IMR-90 (cell line): ENCODE results near the gene KCNF1. TPM values are rescaled to one million over a fixed set of nuclear protein-coding genes. Genes with fewer than 3 reads are reported as not detected.
A peak's percentile ranks its signal among the peaks of the same experiment; 100 is the strongest.

Experiments used
- ATAC-seq: fragments of 200-7000 bp; cut with Tn5 transposase; 2 replicates; pipeline ENCODE4 v1.9.1; 2020; ENCODE audit warnings: low read depth, mild to moderate bottlenecking, moderate library complexity
- BruUV-seq: library from RNA; stranded (reverse); fragments of 400-500 nt; replicated peaks from 2 replicates; lab custom pipeline; 2021; lab: Mats Ljungman, UMichigan
- CTCF ChIA-PET: fragments of 300-600 bp; formaldehyde crosslinking; extraction: SDS; loops from one replicate; lab custom pipeline; 2021; ENCODE audit warnings: antibody characterized with exemption; lab: Yijun Ruan, JAX
- POLR2A ChIA-PET: fragments of 300-600 bp; sonication (Branson Sonifier 250); formaldehyde crosslinking; loops from one replicate; lab custom pipeline; 2022; ENCODE audit warnings: antibody characterized with exemption; ENCODE audit not compliant: unreplicated experiment; lab: Charles Lee
- DNase-seq: peaks from one replicate; pipeline ENCODE4 v3.0.0; 2013
- H2AFZ ChIP-seq: replicated peaks from 2 replicates; pipeline ENCODE3; 2013; ENCODE audit warnings: low read length, mild to moderate bottlenecking; ENCODE audit not compliant: poor library complexity
- H2AK5ac ChIP-seq: 2 replicates; pipeline ENCODE4 v1.6.1; 2013; ENCODE audit warnings: low read depth, low read length, inconsistent platforms
- H2AK9ac ChIP-seq: replicated peaks from 2 replicates; pipeline ENCODE3; 2013; ENCODE audit warnings: mild to moderate bottlenecking, low read depth, low read length, moderate library complexity; ENCODE audit not compliant: poor library complexity
- H2BK120ac ChIP-seq: 2 replicates; pipeline ENCODE4 v1.6.1; 2013; ENCODE audit warnings: low read depth, low read length, inconsistent platforms
- H2BK15ac ChIP-seq: 3 replicates; pipeline ENCODE4 v1.6.1; 2013; ENCODE audit warnings: low read depth, low read length, inconsistent platforms
- H2BK20ac ChIP-seq: 2 replicates; pipeline ENCODE4 v1.6.1; 2013; ENCODE audit warnings: low read depth, mild to moderate bottlenecking, inconsistent platforms, low read length, moderate library complexity
- H2BK5ac ChIP-seq: 2 replicates; pipeline ENCODE4 v1.6.1; 2013; ENCODE audit warnings: mild to moderate bottlenecking, low read depth, low read length, inconsistent platforms; ENCODE audit not compliant: poor library complexity, severe bottlenecking
- H3K14ac ChIP-seq: replicated peaks from 2 replicates; pipeline ENCODE4 v1.6.1; 2013; ENCODE audit warnings: low read depth, low read length, inconsistent platforms
- H3K18ac ChIP-seq: 2 replicates; pipeline ENCODE4 v1.6.1; 2013; ENCODE audit warnings: low read depth, low read length, control low read depth
- H3K23ac ChIP-seq: 2 replicates; pipeline ENCODE4 v1.6.1; 2013; ENCODE audit warnings: low read depth, low read length, inconsistent platforms
- H3K27ac ChIP-seq: 2 replicates; pipeline ENCODE4 v1.5.1; 2013; ENCODE audit warnings: mild to moderate bottlenecking, control low read depth, low read length; ENCODE audit not compliant: insufficient read depth
- H3K27me3 ChIP-seq: 2 replicates; pipeline ENCODE4 v1.6.1; 2013; ENCODE audit warnings: low read length; ENCODE audit not compliant: control insufficient read depth, insufficient read depth
- H3K36me3 ChIP-seq: 2 replicates; pipeline ENCODE4 v1.6.1; 2013; ENCODE audit warnings: low read length, mixed read lengths; ENCODE audit not compliant: control insufficient read depth, insufficient read depth
- H3K4ac ChIP-seq: 2 replicates; pipeline ENCODE4 v1.6.1; 2013; ENCODE audit warnings: low read depth, low read length, inconsistent platforms
- H3K4me1 ChIP-seq: 2 replicates; pipeline ENCODE4 v1.6.1; 2013; ENCODE audit warnings: low read length, mixed read lengths; ENCODE audit not compliant: control insufficient read depth, insufficient read depth
- H3K4me2 ChIP-seq: 2 replicates; pipeline ENCODE4 v1.6.1; 2013; ENCODE audit warnings: low read depth, mild to moderate bottlenecking, control low read depth, low read length, moderate library complexity
- H3K4me3 ChIP-seq: 2 replicates; pipeline ENCODE4 v1.5.1; 2013; ENCODE audit warnings: low read depth, mild to moderate bottlenecking, control low read depth, low read length, moderate library complexity; ENCODE audit not compliant: insufficient read depth
- H3K56ac ChIP-seq: 2 replicates; pipeline ENCODE4 v1.6.1; 2013; ENCODE audit warnings: low read length, inconsistent platforms; ENCODE audit not compliant: insufficient read depth; ENCODE audit errors: extremely low read depth
- H3K79me1 ChIP-seq, 2 experiments: 2 replicates each; pipeline ENCODE4 v1.6.1; 2013; ENCODE audit warnings: low read length in 2 of 2, inconsistent platforms in 1 of 2, low read depth in 1 of 2
- H3K9ac ChIP-seq: 2 replicates; pipeline ENCODE4 v1.6.1; 2013; ENCODE audit warnings: low read depth, low read length, control low read depth
- H3K9me1 ChIP-seq: 2 replicates; pipeline ENCODE4 v1.6.1; 2013; ENCODE audit warnings: low read length, inconsistent platforms; ENCODE audit not compliant: insufficient read depth
- H3K9me3 ChIP-seq: 2 replicates; pipeline ENCODE4 v1.6.1; 2013; ENCODE audit warnings: low read length; ENCODE audit not compliant: control insufficient read depth, insufficient read depth
- H4K20me1 ChIP-seq: 2 replicates; pipeline ENCODE4 v1.6.1; 2013; ENCODE audit warnings: low read length, inconsistent platforms; ENCODE audit not compliant: insufficient read depth
- H4K5ac ChIP-seq: 2 replicates; pipeline ENCODE4 v1.6.1; 2013; ENCODE audit warnings: mild to moderate bottlenecking, low read depth, low read length, control low read depth
- H4K8ac ChIP-seq, 2 experiments: 2 replicates each; pipeline ENCODE4 v1.6.1; 2013; ENCODE audit warnings: low read depth in 2 of 2, low read length in 2 of 2, control low read depth in 1 of 2, inconsistent platforms in 1 of 2
- H4K91ac ChIP-seq: 2 replicates; pipeline ENCODE4 v1.6.1; 2013; ENCODE audit warnings: low read depth, low read length, inconsistent platforms; ENCODE audit not compliant: insufficient read depth
- CEBPB ChIP-seq: IDR thresholded peaks from 2 replicates; pipeline ENCODE4 v1.6.1; 2012; ENCODE audit warnings: low read depth, low read length, improper control_type of control experiment
- CHD1 ChIP-seq: IDR thresholded peaks from 2 replicates; pipeline ENCODE4 v1.6.1; 2012; ENCODE audit warnings: low read depth, low read length, improper control_type of control experiment
- RFX5 ChIP-seq: IDR thresholded peaks from 2 replicates; pipeline ENCODE4 v1.8.0; 2012; ENCODE audit warnings: low read depth, mild to moderate bottlenecking, low read length, moderate library complexity
- WGBS, 2 experiments: methylation state at CpG; one replicate each; pipeline versions ENCODE4 v1.1.5 to v1.1.7; 2013; ENCODE audit warnings: missing lambda C conversion rate in 2 of 2; ENCODE audit not compliant: insufficient read length in 1 of 2; ENCODE audit errors: extremely low coverage in 2 of 2; 5-methylcytosine and 5-hydroxymethylcytosine counted together
- dilution Hi-C: fragments of 300-500 bp; cut with HindIII; formaldehyde crosslinking; loops from one replicate; pipeline ENCODE4 v1.14.3; 2018; ENCODE audit warnings: low sequenced_read_pairs; ENCODE audit not compliant: unreplicated experiment
- in situ Hi-C: fragments of 300-500 bp; cut with MboI; formaldehyde crosslinking; loops from 3 replicates; pipeline ENCODE4 v1.14.3; 2019; ENCODE audit warnings: low sequenced_read_pairs, inconsistent platforms, mixed read lengths
- intact Hi-C: fragments of 100-400 bp; cut with micrococcal nuclease; formaldehyde crosslinking; loops from 2 replicates; pipeline ENCODE4 v1.10.0; 2022
- polyA plus RNA-seq, 3 experiments: library from polyadenylated mRNA; depleted of rRNA; stranded (reverse); fragments of >200 nt; gene quantifications; 2 replicates each; pipeline ENCODE4 v1.2.3, GENCODE V29; 2012; ENCODE audit warnings: low replicate concordance in 1 of 3
- total RNA-seq: library from RNA; depleted of rRNA; stranded (reverse); fragments of >200 nt; gene quantifications from 2 replicates; pipeline ENCODE4 v1.2.3, GENCODE V29; 2012
- TF ChIP-seq, protein P1 (sequence below): fragments of 150-350 bp; IDR thresholded peaks from 2 replicates; pipeline ENCODE4 v1.6.1; 2016; ENCODE audit warnings: low read depth, mild to moderate bottlenecking, low read length, moderate library complexity, borderline replicate concordance

KCNF1 gene
- total and polyA plus RNA-seq, 2 of the 4 experiments (the other 2 are of a cell fraction) = 0.54 to 1.4 TPM

DNA sequence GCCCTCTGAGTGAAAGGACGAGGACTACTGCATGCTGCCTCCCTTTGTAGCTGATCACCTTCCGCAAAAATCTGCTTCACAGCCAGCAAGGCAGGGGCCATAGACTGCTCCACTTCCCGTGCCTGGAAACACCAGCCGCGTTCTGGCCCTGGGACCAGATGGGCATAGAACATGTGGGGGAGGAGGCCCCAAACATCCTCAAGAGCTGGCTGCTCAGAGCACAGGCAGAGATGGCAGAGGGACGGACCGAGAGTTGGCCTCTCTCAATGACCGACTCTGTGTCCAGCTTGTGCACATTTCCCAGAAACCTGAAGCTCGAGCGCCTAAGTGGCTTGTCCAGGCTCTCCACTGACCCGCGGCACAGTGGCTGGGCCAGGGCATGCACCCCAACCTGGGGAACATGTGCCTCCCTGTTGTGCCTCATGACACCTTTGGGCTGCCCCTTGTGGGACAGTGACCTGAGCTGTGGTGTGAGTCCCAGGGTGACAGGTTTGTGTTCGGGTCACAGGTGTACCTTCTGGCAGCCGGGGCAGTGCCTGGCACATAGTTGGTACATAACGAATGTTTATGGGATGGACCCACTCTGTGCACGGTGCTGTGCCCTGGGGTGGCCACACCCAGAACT is 9.1 kb downstream of the KCNF1 start:
- intact Hi-C loops (loop anchor here (5.0 kb wide), 1 partner anchor 826 kb away; the partner anchor contains the start of gene LPIN1), in situ Hi-C loops (loop anchor here (5.0 kb wide), 1 partner anchor 201 kb away; no protein-coding TSS in a partner anchor)
- 91% methylated on average over 9 of the region's 16 CpGs; no CpG with 5 or more reads in 1 of the 2 experiments for WGBS, 2 experiments

More for the DNA sequence above, 9.1 kb downstream of the KCNF1 start:
- Histone ChIP-seq H2BK20ac (no peak overlapping the region), H4K91ac (no peak overlapping the region), H3K27me3 (no peaks in the 10 kb centered on the region), H3K14ac (no peak overlapping the region), H3K18ac (no peak overlapping the region), H2AK9ac (no peak overlapping the region), H3K9ac (no peak overlapping the region), H4K5ac (no peak overlapping the region), H3K4me3 (no peak overlapping the region), H2AFZ (peak overlapping the region; percentile 48), H3K79me1 (peaks cover 0 to 5% of the 10 kb centered on the region in 2 experiments; a peak in 1 of 4 replicates), H3K9me3 (no peaks in the 10 kb centered on the region), H2AK5ac (peak overlapping the region; percentile 42; the same call in 1 of the 2 replicates), H3K4me2 (no peak overlapping the region), H2BK15ac (no peak overlapping the region), H3K4ac (peak overlapping the region; percentile 3; the same call in 1 of the 2 replicates), H2BK5ac (no peak overlapping the region), H3K23ac (no peak overlapping the region), H3K4me1 (peaks cover 13% of the 10 kb centered on the region), H4K8ac (peak overlapping the region in 1 of 2 experiments; percentile 21; a peak in 1 of 4 replicates), H4K20me1 (no peaks in the 10 kb centered on the region), H3K56ac (no peak overlapping the region), H2BK120ac (no peak overlapping the region), H3K27ac (no peak overlapping the region), H3K9me1 (peaks cover 12% of the 10 kb centered on the region; the same call in 1 of the 2 replicates), H3K36me3 (no peaks in the 10 kb centered on the region)
- TF ChIP-seq, protein P1, sequence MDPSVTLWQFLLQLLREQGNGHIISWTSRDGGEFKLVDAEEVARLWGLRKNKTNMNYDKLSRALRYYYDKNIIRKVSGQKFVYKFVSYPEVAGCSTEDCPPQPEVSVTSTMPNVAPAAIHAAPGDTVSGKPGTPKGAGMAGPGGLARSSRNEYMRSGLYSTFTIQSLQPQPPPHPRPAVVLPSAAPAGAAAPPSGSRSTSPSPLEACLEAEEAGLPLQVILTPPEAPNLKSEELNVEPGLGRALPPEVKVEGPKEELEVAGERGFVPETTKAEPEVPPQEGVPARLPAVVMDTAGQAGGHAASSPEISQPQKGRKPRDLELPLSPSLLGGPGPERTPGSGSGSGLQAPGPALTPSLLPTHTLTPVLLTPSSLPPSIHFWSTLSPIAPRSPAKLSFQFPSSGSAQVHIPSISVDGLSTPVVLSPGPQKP = no peak
- no peak for TF ChIP-seq CHD1
- no peak for TF ChIP-seq RFX5
- TF ChIP-seq CEBPB = no peak
- ChIA-PET CTCF (no interaction called here), POLR2A (no interaction called here)
- no TSS peak for BruUV-seq
- dilution Hi-C loops = no loop called here
- DNase-seq (no peak), ATAC-seq (no peak)
